ENCODE data around the gene ULK1. TPM values are rescaled to one million over a fixed set of nuclear protein-coding genes. Genes with fewer than 3 reads are reported as not detected.

Gene ULK1
- total and polyA plus RNA-seq, 7 donors, result 5.3 to 29.1 (median 16.8) TPM

DNA sequence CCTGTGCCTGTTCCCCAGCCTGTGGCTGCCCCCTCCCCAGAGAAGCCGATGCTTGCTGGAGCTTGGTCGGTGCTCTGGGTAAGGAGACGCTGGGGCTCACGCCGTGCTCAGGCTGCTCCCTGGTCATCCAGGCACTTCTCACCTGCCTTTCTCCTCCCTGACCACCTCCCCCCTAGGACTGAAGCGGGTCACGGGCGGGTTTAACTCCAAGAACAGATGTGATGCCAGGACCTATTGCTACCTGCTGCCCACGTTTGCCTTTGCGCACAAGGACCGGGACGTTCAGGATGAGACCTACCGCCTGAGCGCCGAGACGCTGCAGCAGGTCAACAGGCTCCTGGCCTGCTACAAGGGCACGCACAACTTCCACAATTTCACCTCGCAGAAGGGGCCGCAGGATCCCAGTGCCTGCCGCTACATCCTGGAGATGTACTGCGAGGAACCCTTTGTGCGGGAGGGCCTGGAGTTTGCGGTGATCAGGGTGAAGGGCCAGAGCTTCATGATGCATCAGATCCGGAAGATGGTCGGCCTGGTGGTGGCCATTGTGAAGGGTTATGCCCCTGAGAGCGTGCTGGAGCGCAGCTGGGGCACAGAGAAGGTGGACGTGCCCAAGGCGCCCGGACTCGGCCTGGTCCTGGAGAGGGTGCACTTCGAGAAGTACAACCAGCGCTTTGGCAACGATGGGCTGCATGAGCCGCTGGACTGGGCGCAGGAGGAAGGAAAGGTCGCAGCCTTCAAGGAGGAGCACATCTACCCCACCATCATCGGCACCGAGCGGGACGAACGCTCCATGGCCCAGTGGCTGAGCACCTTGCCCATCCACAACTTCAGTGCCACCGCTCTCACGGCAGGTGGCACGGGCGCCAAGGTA, 46.9 kb downstream of the ULK1 start:
- 96% methylated on average over 46 of the region's 46 CpGs for WGBS, 2 donors
- no peaks in the 10 kb centered on the region for H3K27me3 ChIP-seq
- TF ChIP-seq EP300 (IDR thresholded peaks at IDR 0.05) (no peak), POLR2AphosphoS5 (IDR thresholded peaks at IDR 0.05) (no peak), POLR2A (IDR thresholded peaks at IDR 0.05) (no peak)
- TF ChIP-seq, protein P1, sequence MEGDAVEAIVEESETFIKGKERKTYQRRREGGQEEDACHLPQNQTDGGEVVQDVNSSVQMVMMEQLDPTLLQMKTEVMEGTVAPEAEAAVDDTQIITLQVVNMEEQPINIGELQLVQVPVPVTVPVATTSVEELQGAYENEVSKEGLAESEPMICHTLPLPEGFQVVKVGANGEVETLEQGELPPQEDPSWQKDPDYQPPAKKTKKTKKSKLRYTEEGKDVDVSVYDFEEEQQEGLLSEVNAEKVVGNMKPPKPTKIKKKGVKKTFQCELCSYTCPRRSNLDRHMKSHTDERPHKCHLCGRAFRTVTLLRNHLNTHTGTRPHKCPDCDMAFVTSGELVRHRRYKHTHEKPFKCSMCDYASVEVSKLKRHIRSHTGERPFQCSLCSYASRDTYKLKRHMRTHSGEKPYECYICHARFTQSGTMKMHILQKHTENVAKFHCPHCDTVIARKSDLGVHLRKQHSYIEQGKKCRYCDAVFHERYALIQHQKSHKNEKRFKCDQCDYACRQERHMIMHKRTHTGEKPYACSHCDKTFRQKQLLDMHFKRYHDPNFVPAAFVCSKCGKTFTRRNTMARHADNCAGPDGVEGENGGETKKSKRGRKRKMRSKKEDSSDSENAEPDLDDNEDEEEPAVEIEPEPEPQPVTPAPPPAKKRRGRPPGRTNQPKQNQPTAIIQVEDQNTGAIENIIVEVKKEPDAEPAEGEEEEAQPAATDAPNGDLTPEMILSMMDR (IDR thresholded peaks at IDR 0.05), result no peak
- intact Hi-C loops (cut with DNase I), result no loop called here
- H3K9me3 ChIP-seq, result no peaks in the 10 kb centered on the region
- H3K4me3 ChIP-seq, result no peak overlapping the region
- DNase-seq, result peak; percentile 60
- H3K27ac ChIP-seq, result no peak overlapping the region
- H3K36me3 ChIP-seq, result peaks cover 0 to 55% (median 14%) of the 10 kb centered on the region in 4 donors
- no peaks in the 10 kb centered on the region for H3K4me1 ChIP-seq

DNA sequence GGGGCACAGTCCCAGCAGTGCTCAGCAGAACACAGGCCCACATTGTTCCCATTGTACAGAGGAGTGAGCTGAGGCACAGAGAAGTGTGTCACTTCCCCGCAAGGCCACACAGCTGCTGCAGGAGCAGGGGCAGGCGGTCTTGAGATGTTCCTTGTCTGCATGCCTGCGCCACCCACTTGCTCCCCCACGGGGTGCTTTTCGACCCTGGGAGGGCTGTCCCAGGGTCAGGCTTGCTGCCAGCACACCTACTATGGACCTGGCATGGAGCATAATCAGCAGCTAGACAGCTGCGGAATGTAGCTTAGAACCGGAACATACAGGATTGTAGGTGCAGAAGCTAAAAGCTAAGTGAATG, 47.5 kb downstream of the ULK1 start:
- H3K4me1 ChIP-seq, result no peaks in the 10 kb centered on the region
- TF ChIP-seq, protein P1 (IDR thresholded peaks at IDR 0.05), result no peak
- no peak for TF ChIP-seq EP300 (IDR thresholded peaks at IDR 0.05)
- TF ChIP-seq POLR2AphosphoS5 (IDR thresholded peaks at IDR 0.05), result no peak
- no peak for TF ChIP-seq POLR2A (IDR thresholded peaks at IDR 0.05)
- H3K4me3 ChIP-seq, result no peak overlapping the region
- peak; percentile 62 for DNase-seq
- no peak overlapping the region for H3K27ac ChIP-seq
- H3K36me3 ChIP-seq, result peaks cover 0 to 55% (median 14%) of the 10 kb centered on the region in 4 donors
- intact Hi-C loops (cut with DNase I), result no loop called here
- H3K27me3 ChIP-seq, result no peaks in the 10 kb centered on the region
- H3K9me3 ChIP-seq, result no peaks in the 10 kb centered on the region
- 94 to 95% methylated on average over 7 of the region's 7 CpGs for WGBS, 2 donors

DNA sequence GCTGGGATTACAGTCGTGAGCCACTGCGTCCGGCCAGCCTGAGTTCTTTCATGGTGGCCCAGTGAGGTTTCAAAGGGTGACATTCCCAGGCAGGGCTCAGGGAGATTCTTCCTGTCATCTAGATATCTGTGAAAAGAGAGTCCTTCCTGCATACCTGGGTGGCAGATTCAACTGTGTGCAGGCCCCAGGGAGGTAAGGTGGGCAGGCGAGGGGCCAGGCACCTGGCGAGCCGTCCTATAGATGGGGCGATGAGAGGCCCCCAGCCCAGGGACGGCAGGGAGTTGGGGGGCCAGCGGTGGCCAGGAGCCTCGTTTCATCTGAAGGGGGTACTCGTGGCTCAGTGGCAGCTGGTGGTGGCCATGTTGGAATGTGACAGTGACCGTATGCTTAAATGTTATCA, 48.2 kb downstream of the ULK1 start:
- no peak for TF ChIP-seq EP300 (IDR thresholded peaks at IDR 0.05)
- TF ChIP-seq, protein P1 (IDR thresholded peaks at IDR 0.05), result no peak
- no peak for TF ChIP-seq POLR2AphosphoS5 (IDR thresholded peaks at IDR 0.05)
- TF ChIP-seq POLR2A (IDR thresholded peaks at IDR 0.05), result no peak
- WGBS, 2 donors, result 94 to 95% methylated on average over 12 of the region's 12 CpGs
- Histone ChIP-seq H3K9me3 (no peaks in the 10 kb centered on the region), H3K4me1 (no peaks in the 10 kb centered on the region), H3K4me3 (no peak overlapping the region), H3K36me3 (peaks cover 0 to 55% (median 14%) of the 10 kb centered on the region in 4 donors), H3K27ac (no peak overlapping the region), H3K27me3 (no peaks in the 10 kb centered on the region)
- intact Hi-C loops (cut with DNase I), result no loop called here
- peak; percentile 54 for DNase-seq

DNA sequence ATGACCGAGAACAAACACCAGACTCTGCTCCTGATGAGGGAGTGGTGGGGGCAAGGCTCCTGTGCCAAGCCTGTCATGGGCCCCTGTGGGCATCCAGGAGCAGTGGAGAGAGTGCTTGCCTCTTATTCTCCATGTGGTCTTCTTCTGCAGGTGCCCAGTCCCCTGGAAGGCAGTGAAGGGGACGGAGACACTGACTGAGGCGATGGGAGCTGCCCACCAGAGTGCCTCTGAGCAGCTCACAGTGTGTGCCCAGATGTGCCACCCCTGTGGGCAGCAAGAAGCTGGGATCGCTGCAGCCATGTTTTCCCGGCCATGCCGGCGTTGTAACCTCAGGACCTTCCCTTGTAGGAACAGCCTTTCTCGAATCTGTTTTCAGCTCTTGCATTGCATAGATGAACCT, 49.0 kb downstream of the ULK1 start:
- Histone ChIP-seq H3K4me1 (peaks cover 0 to 3% (median 0%) of the 10 kb centered on the region in 4 donors), H3K36me3 (peaks cover 0 to 55% (median 14%) of the 10 kb centered on the region in 4 donors), H3K4me3 (no peak overlapping the region), H3K9me3 (no peaks in the 10 kb centered on the region), H3K27me3 (no peaks in the 10 kb centered on the region), H3K27ac (no peak overlapping the region)
- 95 to 96% methylated on average over 8 of the region's 8 CpGs for WGBS, 2 donors
- TF ChIP-seq POLR2AphosphoS5 (IDR thresholded peaks at IDR 0.05) (no peak), EP300 (IDR thresholded peaks at IDR 0.05) (no peak), POLR2A (IDR thresholded peaks at IDR 0.05) (no peak)
- TF ChIP-seq, protein P1 (IDR thresholded peaks at IDR 0.05), result no peak
- peak; percentile 42 for DNase-seq
- intact Hi-C loops (cut with DNase I), result no loop called here
